ENCODE data around the gene CARD8. TPM values are rescaled to one million over a fixed set of nuclear protein-coding genes. Genes with fewer than 3 reads are reported as not detected.

Gene CARD8
- total RNA-seq, 2 experiments from 2014 or later, result 152 TPM

- intact Hi-C loops (cut with micrococcal nuclease), result loop anchor here (1.0 to 2.0 kb wide), 3 partner anchors 34 to 57 kb away; partner anchors contain the start of genes LIG1 and ZSWIM9
- Mint-ChIP-seq H3K4me3 (no peak overlapping the region), H3K27me3 (no peaks in the 10 kb centered on the region), H3K36me3 (peaks cover 16% of the 10 kb centered on the region), H3K27ac (no peak overlapping the region), H3K9me3 (no peaks in the 10 kb centered on the region), H3K4me1 (ENCODE audit: low read depth) (peaks cover 17% of the 10 kb centered on the region)
- DNase-seq, result peak; percentile 97
- ChIA-PET POLR2A (interaction anchor here (0.5 to 2.9 kb wide), 19 partner anchors 10 to 856 kb away, joined by 3 to 15 read pairs (median 4); partner anchors contain the start of genes CARD8, KDELR1, LIG1 and PLA2G4C), CTCF (interaction anchor here (0.5 to 3.8 kb wide), 20 partner anchors 10 to 189 kb away, joined by 3 to 44 read pairs (median 4); a partner anchor contains a TSS)
These were observed 51.7 kb downstream of the CARD8 start for GRCh38 chr19:48203794-48204628.

GRCh38 chr19:48203222-48203793 is 52.4 kb downstream of the CARD8 start:
- intact Hi-C loops (cut with micrococcal nuclease), result loop anchor here (1.0 kb wide), 1 partner anchor 46 kb away; no protein-coding TSS in a partner anchor
- H3K27ac Mint-ChIP-seq, result no peak overlapping the region
- DNase-seq, result peak; percentile 26

GRCh38 chr19:48196933-48197665 is 58.6 kb downstream of the CARD8 start:
- Mint-ChIP-seq H3K9me3 (no peaks in the 10 kb centered on the region), H3K36me3 (no peaks in the 10 kb centered on the region), H3K27me3 (peaks cover 3% of the 10 kb centered on the region), H3K27ac (no peak overlapping the region), H3K4me3 (no peak overlapping the region), H3K4me1 (ENCODE audit: low read depth) (peaks cover 4% of the 10 kb centered on the region)
- intact Hi-C loops (cut with micrococcal nuclease), result no loop called here
- ChIA-PET POLR2A (no interaction called here), CTCF (interaction anchor here (0.6 kb wide), 1 partner anchor 63 kb away, joined by 3 read pairs; no protein-coding TSS in a partner anchor)
- no peak for DNase-seq

More at GRCh38 chr19:48203222-48203793, 52.4 kb downstream of the CARD8 start:
- H3K4me1 Mint-ChIP-seq (ENCODE audit: low read depth), result peaks cover 17% of the 10 kb centered on the region
- ChIA-PET CTCF (interaction anchor here (0.5 to 3.8 kb wide), 22 partner anchors 9 to 581 kb away, joined by 3 to 44 read pairs (median 4); a partner anchor contains a TSS), POLR2A (interaction anchor here (0.5 to 2.9 kb wide), 18 partner anchors 9 to 855 kb away, joined by 3 to 15 read pairs (median 4); partner anchors contain the start of genes CARD8, LIG1, PLA2G4C and SYNGR4)
- peaks cover 15% of the 10 kb centered on the region for H3K36me3 Mint-ChIP-seq
- H3K4me3 Mint-ChIP-seq, result no peak overlapping the region
- no peaks in the 10 kb centered on the region for H3K9me3 Mint-ChIP-seq
- H3K27me3 Mint-ChIP-seq, result no peaks in the 10 kb centered on the region

GRCh38 chr19:48196321-48196763 is 59.4 kb downstream of the CARD8 start:
- POLR2A ChIA-PET, result no interaction called here
- H3K27me3 Mint-ChIP-seq, result peaks cover 3% of the 10 kb centered on the region

GRCh38 chr19:48194844-48195830 is 60.6 kb downstream of the CARD8 start:
- Mint-ChIP-seq H3K27ac (no peak overlapping the region), H3K36me3 (peaks cover 5% of the 10 kb centered on the region), H3K4me1 (ENCODE audit: low read depth) (no peaks in the 10 kb centered on the region), H3K9me3 (no peaks in the 10 kb centered on the region), H3K4me3 (no peak overlapping the region), H3K27me3 (peaks cover 3% of the 10 kb centered on the region)
- DNase-seq, result no peak
- ChIA-PET CTCF (interaction anchor here (1.1 to 2.4 kb wide), 6 partner anchors 8 to 24 kb away, joined by 3 to 21 read pairs (median 6); no protein-coding TSS in a partner anchor), POLR2A (interaction anchor here (1.4 kb wide), 1 partner anchor 8 kb away, joined by 5 read pairs; no protein-coding TSS in a partner anchor)
- intact Hi-C loops (cut with micrococcal nuclease), result no loop called here

More at GRCh38 chr19:48196321-48196763, 59.4 kb downstream of the CARD8 start:
- CTCF ChIA-PET, result no interaction called here
- no peaks in the 10 kb centered on the region for H3K4me1 Mint-ChIP-seq (ENCODE audit: low read depth)
- no peak overlapping the region for H3K27ac Mint-ChIP-seq
- no peak for DNase-seq
- peaks cover 5% of the 10 kb centered on the region for H3K36me3 Mint-ChIP-seq
- intact Hi-C loops (cut with micrococcal nuclease), result no loop called here
- H3K9me3 Mint-ChIP-seq, result no peaks in the 10 kb centered on the region
- H3K4me3 Mint-ChIP-seq, result no peak overlapping the region

- Mint-ChIP-seq H3K4me1 (ENCODE audit: low read depth) (peaks cover 2% of the 10 kb centered on the region), H3K27ac (no peak overlapping the region), H3K27me3 (peaks cover 3% of the 10 kb centered on the region), H3K9me3 (no peaks in the 10 kb centered on the region), H3K4me3 (no peak overlapping the region), H3K36me3 (peaks cover 5% of the 10 kb centered on the region)
- ChIA-PET POLR2A (interaction anchor here (1.4 kb wide), 1 partner anchor 9 kb away, joined by 5 read pairs; no protein-coding TSS in a partner anchor), CTCF (interaction anchor here (0.6 to 2.4 kb wide), 8 partner anchors 9 to 66 kb away, joined by 3 to 21 read pairs (median 5); no protein-coding TSS in a partner anchor)
- intact Hi-C loops (cut with micrococcal nuclease), result no loop called here
- DNase-seq, result peak; percentile 38
These were observed 61.5 kb downstream of the CARD8 start for GRCh38 chr19:48194041-48194843.

- intact Hi-C loops (cut with micrococcal nuclease), result no loop called here
- H3K9me3 Mint-ChIP-seq, result no peaks in the 10 kb centered on the region
- ChIA-PET POLR2A (no interaction called here), CTCF (no interaction called here)
- no peak overlapping the region for H3K27ac Mint-ChIP-seq
- peaks cover 3% of the 10 kb centered on the region for H3K27me3 Mint-ChIP-seq
- peaks cover 11% of the 10 kb centered on the region for H3K36me3 Mint-ChIP-seq
- H3K4me3 Mint-ChIP-seq, result no peak overlapping the region
- DNase-seq, result no peak
- peaks cover 2% of the 10 kb centered on the region for H3K4me1 Mint-ChIP-seq (ENCODE audit: low read depth)
These were observed 63.0 kb downstream of the CARD8 start for GRCh38 chr19:48192750-48193149.

- no peaks in the 10 kb centered on the region for H3K9me3 Mint-ChIP-seq
- no peak overlapping the region for H3K4me3 Mint-ChIP-seq
- peaks cover 3% of the 10 kb centered on the region for H3K27me3 Mint-ChIP-seq
- peaks cover 2% of the 10 kb centered on the region for H3K4me1 Mint-ChIP-seq (ENCODE audit: low read depth)
- H3K27ac Mint-ChIP-seq, result no peak overlapping the region
- intact Hi-C loops (cut with micrococcal nuclease), result no loop called here
- H3K36me3 Mint-ChIP-seq, result peaks cover 13% of the 10 kb centered on the region
- CTCF ChIA-PET, result interaction anchor here (1.3 to 2.3 kb wide), 3 partner anchors 14 to 83 kb away, joined by 7 to 13 read pairs (median 10); no protein-coding TSS in a partner anchor
- DNase-seq, result no peak
- POLR2A ChIA-PET, result no interaction called here
These were observed 64.8 kb downstream of the CARD8 start for GRCh38 chr19:48190885-48191284.

GRCh38 chr19:48190288-48190884 is 65.3 kb downstream of the CARD8 start:
- no peak overlapping the region for H3K4me3 Mint-ChIP-seq
- no peaks in the 10 kb centered on the region for H3K9me3 Mint-ChIP-seq
- POLR2A ChIA-PET, result no interaction called here
- H3K4me1 Mint-ChIP-seq (ENCODE audit: low read depth), result peaks cover 2% of the 10 kb centered on the region
- intact Hi-C loops (cut with micrococcal nuclease), result no loop called here
- peak; percentile 73 for DNase-seq
- H3K27me3 Mint-ChIP-seq, result no peaks in the 10 kb centered on the region
- H3K27ac Mint-ChIP-seq, result no peak overlapping the region
- CTCF ChIA-PET, result interaction anchor here (1.3 to 2.3 kb wide), 3 partner anchors 14 to 83 kb away, joined by 7 to 13 read pairs (median 10); no protein-coding TSS in a partner anchor
- peaks cover 13% of the 10 kb centered on the region for H3K36me3 Mint-ChIP-seq

- Mint-ChIP-seq H3K27me3 (no peaks in the 10 kb centered on the region), H3K36me3 (peaks cover 20% of the 10 kb centered on the region), H3K9me3 (peaks cover 3% of the 10 kb centered on the region), H3K4me1 (ENCODE audit: low read depth) (peaks cover 2% of the 10 kb centered on the region), H3K4me3 (no peak overlapping the region), H3K27ac (no peak overlapping the region)
- no peak for DNase-seq
- POLR2A ChIA-PET, result interaction anchor here (0.7 kb wide), 1 partner anchor 17 kb away, joined by 5 read pairs; no protein-coding TSS in a partner anchor
- intact Hi-C loops (cut with micrococcal nuclease), result no loop called here
- CTCF ChIA-PET, result interaction anchor here (0.9 to 1.7 kb wide), 2 partner anchors 8 to 74 kb away, joined by 3 to 10 read pairs; no protein-coding TSS in a partner anchor
These were observed 69.1 kb downstream of the CARD8 start for GRCh38 chr19:48186541-48186991.
